Urinary bladder (tissue), 4 donors: ENCODE data around the gene KRT13. TPM values are rescaled to one million over a fixed set of nuclear protein-coding genes. Genes with fewer than 3 reads are reported as not detected.
"Not testable (repeated sequence)": the region's sequence is repeated elsewhere in the genome, so short reads cannot be mapped to it uniquely, and the experiment has no call there.

ENCODE experiments used
- DNase-seq: peaks from one replicate; pipeline ENCODE4 v3.0.0-alpha.2; 2015; ENCODE audit errors: extremely low spot score
- H3K27ac ChIP-seq: one replicate; pipeline ENCODE4 v1.5.1; 2013; ENCODE audit warnings: low read depth, mild to moderate bottlenecking, moderate library complexity
- H3K36me3 ChIP-seq: one replicate; pipeline ENCODE4 v1.6.1; 2013; ENCODE audit warnings: mild to moderate bottlenecking, moderate library complexity; ENCODE audit not compliant: insufficient read depth
- H3K4me1 ChIP-seq: one replicate; pipeline ENCODE4 v1.6.1; 2013; ENCODE audit warnings: mild to moderate bottlenecking, moderate library complexity; ENCODE audit not compliant: insufficient read depth
- H3K4me3 ChIP-seq: one replicate; pipeline ENCODE4 v1.5.1; 2013; ENCODE audit warnings: low read depth, low read length
- WGBS: extraction: QIAGEN DNeasy Blood & Tissue Kit; methylation state at CpG from one replicate; pipeline ENCODE4 v1.1.7; 2013; 5-methylcytosine and 5-hydroxymethylcytosine counted together
- polyA plus RNA-seq: library from polyadenylated mRNA; stranded (reverse); fragments of 200-250 nt; gene quantifications from one replicate; pipeline ENCODE4 v1.2.3, GENCODE V29; 2013
- total RNA-seq: library from RNA; depleted of rRNA; stranded (reverse); fragments of >200 nt; gene quantifications from one replicate; pipeline ENCODE4 v1.2.3, GENCODE V29; 2014
- donor health status: healthy with polysubstance abuse.
- donor health status: healthy.

The KRT13 gene
- total and polyA plus RNA-seq, 2 donors, result 356 to 401 TPM

- no peak for DNase-seq
- Histone ChIP-seq H3K36me3 (no peaks in the 10 kb centered on the region), H3K27ac (no peak overlapping the region), H3K4me3 (no peak overlapping the region), H3K4me1 (no peaks in the 10 kb centered on the region)
- WGBS, result 39% methylated on average over 5 of the region's 5 CpGs
These were observed 39.1 kb upstream of the KRT13 start for GRCh38 chr17:41544491-41544892.

- H3K36me3 ChIP-seq, H3K27ac ChIP-seq, DNase-seq, H3K4me3 ChIP-seq, H3K4me1 ChIP-seq: not testable (repeated sequence)
- WGBS, result 77% methylated on average over 10 of the region's 10 CpGs
These were observed 37.4 kb upstream of the KRT13 start for GRCh38 chr17:41542786-41543185.

- Histone ChIP-seq H3K27ac (no peak overlapping the region), H3K4me3 (no peak overlapping the region), H3K4me1 (no peaks in the 10 kb centered on the region), H3K36me3 (no peaks in the 10 kb centered on the region)
- DNase-seq, result no peak
- 59% methylated on average over 2 of the region's 2 CpGs for WGBS
These were observed 36.9 kb upstream of the KRT13 start for GRCh38 chr17:41542357-41542756.

- no peak for DNase-seq
- Histone ChIP-seq H3K27ac (no peak overlapping the region), H3K4me3 (no peak overlapping the region), H3K4me1 (no peaks in the 10 kb centered on the region), H3K36me3 (no peaks in the 10 kb centered on the region)
- WGBS, result 84% methylated on average over 10 of the region's 10 CpGs
These were observed 35.7 kb upstream of the KRT13 start for GRCh38 chr17:41540921-41541625.

GRCh38 chr17:41539979-41540701 is 34.7 kb upstream of the KRT13 start:
- Histone ChIP-seq H3K4me1 (no peaks in the 10 kb centered on the region), H3K27ac (no peak overlapping the region), H3K4me3 (no peak overlapping the region), H3K36me3 (no peaks in the 10 kb centered on the region)
- no peak for DNase-seq
- 67% methylated on average over 7 of the region's 7 CpGs for WGBS

- WGBS, result 60% methylated on average over 5 of the region's 5 CpGs
- H3K27ac ChIP-seq, result no peak overlapping the region
- DNase-seq, result no peak
- H3K36me3 ChIP-seq, result no peaks in the 10 kb centered on the region
- no peaks in the 10 kb centered on the region for H3K4me1 ChIP-seq
- H3K4me3 ChIP-seq, result no peak overlapping the region
These were observed 33.7 kb upstream of the KRT13 start for GRCh38 chr17:41539071-41539492.

GRCh38 chr17:41538565-41538991 is 33.2 kb upstream of the KRT13 start:
- Histone ChIP-seq H3K36me3 (no peaks in the 10 kb centered on the region), H3K27ac (no peak overlapping the region), H3K4me1 (no peaks in the 10 kb centered on the region), H3K4me3 (no peak overlapping the region)
- 53% methylated on average over 5 of the region's 5 CpGs for WGBS
- DNase-seq, result no peak

GRCh38 chr17:41537990-41538389 is 32.6 kb upstream of the KRT13 start:
- DNase-seq, result no peak
- Histone ChIP-seq H3K4me3 (no peak overlapping the region), H3K36me3 (no peaks in the 10 kb centered on the region), H3K4me1 (no peaks in the 10 kb centered on the region), H3K27ac (no peak overlapping the region)
- 79% methylated on average over 9 of the region's 9 CpGs for WGBS

- Histone ChIP-seq H3K27ac (no peak overlapping the region), H3K36me3 (no peaks in the 10 kb centered on the region), H3K4me1 (no peaks in the 10 kb centered on the region), H3K4me3 (no peak overlapping the region)
- DNase-seq, result no peak
- 90% methylated on average over 7 of the region's 7 CpGs for WGBS
These were observed 32.2 kb upstream of the KRT13 start for GRCh38 chr17:41537614-41537954.

GRCh38 chr17:41536741-41537613 is 31.6 kb upstream of the KRT13 start:
- Histone ChIP-seq H3K4me3 (no peak overlapping the region), H3K36me3 (no peaks in the 10 kb centered on the region), H3K27ac (no peak overlapping the region), H3K4me1 (no peaks in the 10 kb centered on the region)
- DNase-seq, result no peak
- WGBS, result 86% methylated on average over 7 of the region's 7 CpGs

GRCh38 chr17:41535764-41536481 is 30.5 kb upstream of the KRT13 start:
- WGBS, result 63% methylated on average over 15 of the region's 15 CpGs
- Histone ChIP-seq H3K4me1 (no peaks in the 10 kb centered on the region), H3K4me3 (no peak overlapping the region), H3K36me3 (no peaks in the 10 kb centered on the region), H3K27ac (no peak overlapping the region)
- DNase-seq, result no peak

GRCh38 chr17:41534899-41535546 is 29.6 kb upstream of the KRT13 start:
- no peaks in the 10 kb centered on the region for H3K36me3 ChIP-seq
- WGBS, result 77% methylated on average over 7 of the region's 7 CpGs
- no peak for DNase-seq
- no peak overlapping the region for H3K27ac ChIP-seq
- H3K4me3 ChIP-seq, result no peak overlapping the region
- no peaks in the 10 kb centered on the region for H3K4me1 ChIP-seq

- Histone ChIP-seq H3K4me1 (no peaks in the 10 kb centered on the region), H3K27ac (no peak overlapping the region), H3K4me3 (no peak overlapping the region), H3K36me3 (no peaks in the 10 kb centered on the region)
- 83% methylated on average over 7 of the region's 7 CpGs for WGBS
- DNase-seq, result no peak
These were observed 28.2 kb upstream of the KRT13 start for GRCh38 chr17:41533613-41534012.
